GM20000 (cell line): ENCODE measurements around the gene ESAM.

Source experiments
- DNase-seq: peaks from one replicate; pipeline ENCODE4 v3.0.0; 2012; ENCODE audit warnings: low spot score
- TF ChIP-seq, protein P1 (sequence below): IDR thresholded peaks from 2 replicates; pipeline ENCODE4 v1.5.1; 2012; ENCODE audit warnings: mild to moderate bottlenecking, control low read depth; ENCODE audit errors: extremely low read depth, missing control alignments

Gene ESAM

DNA sequence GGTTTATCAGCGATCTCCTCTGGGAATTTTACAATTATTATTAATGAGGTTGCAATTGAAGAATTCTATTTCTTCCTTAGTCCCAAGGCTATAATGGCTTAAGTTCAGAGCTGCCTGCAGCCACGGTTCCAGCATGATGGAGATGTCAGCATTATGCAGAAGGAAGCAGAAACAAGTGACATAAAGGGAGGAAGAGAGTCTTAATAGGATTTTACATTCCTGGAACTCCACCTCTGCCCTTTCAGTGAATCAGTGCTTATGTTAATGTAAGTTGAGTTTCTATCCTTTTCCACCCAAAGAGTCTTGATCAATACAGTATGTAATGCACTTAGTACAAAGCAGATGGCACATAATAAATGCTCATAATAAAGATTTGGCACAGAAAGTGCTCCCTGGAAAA lies 34.0 kb downstream of the ESAM start:
- TF ChIP-seq, protein P1, sequence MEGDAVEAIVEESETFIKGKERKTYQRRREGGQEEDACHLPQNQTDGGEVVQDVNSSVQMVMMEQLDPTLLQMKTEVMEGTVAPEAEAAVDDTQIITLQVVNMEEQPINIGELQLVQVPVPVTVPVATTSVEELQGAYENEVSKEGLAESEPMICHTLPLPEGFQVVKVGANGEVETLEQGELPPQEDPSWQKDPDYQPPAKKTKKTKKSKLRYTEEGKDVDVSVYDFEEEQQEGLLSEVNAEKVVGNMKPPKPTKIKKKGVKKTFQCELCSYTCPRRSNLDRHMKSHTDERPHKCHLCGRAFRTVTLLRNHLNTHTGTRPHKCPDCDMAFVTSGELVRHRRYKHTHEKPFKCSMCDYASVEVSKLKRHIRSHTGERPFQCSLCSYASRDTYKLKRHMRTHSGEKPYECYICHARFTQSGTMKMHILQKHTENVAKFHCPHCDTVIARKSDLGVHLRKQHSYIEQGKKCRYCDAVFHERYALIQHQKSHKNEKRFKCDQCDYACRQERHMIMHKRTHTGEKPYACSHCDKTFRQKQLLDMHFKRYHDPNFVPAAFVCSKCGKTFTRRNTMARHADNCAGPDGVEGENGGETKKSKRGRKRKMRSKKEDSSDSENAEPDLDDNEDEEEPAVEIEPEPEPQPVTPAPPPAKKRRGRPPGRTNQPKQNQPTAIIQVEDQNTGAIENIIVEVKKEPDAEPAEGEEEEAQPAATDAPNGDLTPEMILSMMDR, result no peak
- no peak for DNase-seq

DNA sequence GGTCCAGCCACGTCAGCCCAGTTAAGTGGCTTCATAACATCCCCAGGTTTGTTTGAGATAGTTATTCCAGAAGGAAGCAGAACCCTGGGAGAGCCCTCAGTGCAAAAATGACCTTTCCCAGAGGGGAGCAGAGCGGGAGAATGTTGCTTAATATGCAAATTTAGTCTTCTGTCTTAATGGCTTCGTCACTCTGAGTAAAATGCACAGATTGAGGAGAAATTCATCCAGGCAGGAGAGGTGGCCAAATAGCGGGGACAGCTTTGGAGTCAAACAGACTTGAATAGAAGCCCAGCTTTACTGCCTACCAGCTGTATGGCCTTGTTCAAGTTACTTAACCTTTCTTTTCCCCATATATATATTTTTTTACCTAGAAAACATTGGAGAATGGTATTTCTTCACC lies 34.6 kb downstream of the ESAM start:
- TF ChIP-seq, protein P1, result no peak
- DNase-seq, result no peak

DNA sequence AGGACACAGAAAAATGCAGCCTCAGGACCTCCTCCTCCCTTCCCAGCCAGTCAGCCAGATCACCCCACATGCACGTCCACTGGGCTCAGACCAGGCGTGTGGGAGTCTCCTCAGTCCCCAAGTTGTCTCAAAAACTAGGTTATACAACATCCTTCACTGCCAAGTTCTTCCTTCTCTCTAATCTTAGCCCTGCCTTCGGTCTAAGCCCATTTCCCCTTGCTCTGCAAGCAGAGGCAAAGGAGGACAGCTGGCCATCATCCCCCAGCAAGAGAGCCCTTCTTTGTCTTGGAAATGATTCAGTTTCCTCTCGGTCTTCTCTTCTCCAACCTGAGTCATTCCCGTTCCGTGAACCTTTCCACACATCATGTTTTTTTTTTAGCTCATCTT lies 36.4 kb downstream of the ESAM start:
- DNase-seq, result no peak

DNA sequence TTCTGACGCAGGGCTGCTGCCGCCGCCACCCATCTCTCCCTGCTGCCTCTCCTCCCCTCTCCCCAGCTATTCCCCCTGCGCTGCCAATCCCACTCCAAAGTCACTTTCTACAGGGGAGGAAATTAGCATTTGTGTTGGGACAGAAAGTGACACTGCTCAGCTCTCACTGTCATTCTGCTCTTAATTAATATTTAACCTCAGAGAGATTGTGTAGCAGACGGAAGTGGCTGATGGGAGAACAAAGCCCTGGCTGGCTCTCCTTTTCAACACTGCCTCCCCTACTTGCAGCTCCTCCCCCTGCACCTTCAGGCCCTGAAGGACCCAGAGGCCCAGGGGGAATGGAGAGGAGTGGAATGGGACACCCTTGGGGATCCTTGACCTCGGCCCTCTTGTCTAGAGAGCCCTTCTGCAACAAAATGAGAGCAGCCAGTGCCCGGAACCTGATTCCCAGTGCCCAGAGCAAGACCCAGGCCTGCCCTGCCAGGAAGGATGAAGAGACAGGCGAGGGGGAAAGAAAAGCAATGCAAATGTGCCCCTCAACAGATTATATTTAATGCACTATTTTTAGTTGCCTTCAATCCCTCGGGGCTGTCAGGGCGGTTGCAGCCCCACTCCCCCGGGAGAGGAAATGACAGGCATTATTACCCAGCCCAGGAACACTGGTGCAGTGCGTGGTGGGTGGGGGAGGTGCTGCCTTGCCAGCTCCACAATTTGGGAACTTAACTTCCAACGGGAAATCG lies 36.9 kb downstream of the ESAM start:
- peak; percentile 82 for DNase-seq
- TF ChIP-seq, protein P1, result no peak

More for the DNA sequence above, 36.4 kb downstream of the ESAM start:
- TF ChIP-seq, protein P1, result no peak

DNA sequence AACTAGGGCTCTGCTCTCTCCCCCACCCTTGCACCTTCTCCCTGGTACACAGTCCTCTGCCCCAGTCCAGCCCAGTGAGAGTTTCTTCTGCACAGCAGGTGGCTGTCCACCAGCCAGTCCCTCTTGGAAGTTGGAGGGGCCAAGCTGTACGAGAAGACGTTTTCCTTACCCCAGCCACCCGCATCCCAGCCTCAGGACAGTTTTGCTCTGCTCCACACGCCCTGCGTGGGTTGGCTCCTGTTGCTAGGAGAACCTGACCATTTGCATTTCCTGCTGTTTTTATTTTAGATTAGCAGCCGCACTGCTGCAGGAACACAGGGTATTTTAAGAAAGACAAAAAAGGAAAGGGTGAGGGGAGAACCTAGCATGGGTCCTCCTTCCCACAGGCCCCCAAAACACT lies 39.9 kb downstream of the ESAM start:
- DNase-seq, result no peak
- TF ChIP-seq, protein P1, result no peak

DNA sequence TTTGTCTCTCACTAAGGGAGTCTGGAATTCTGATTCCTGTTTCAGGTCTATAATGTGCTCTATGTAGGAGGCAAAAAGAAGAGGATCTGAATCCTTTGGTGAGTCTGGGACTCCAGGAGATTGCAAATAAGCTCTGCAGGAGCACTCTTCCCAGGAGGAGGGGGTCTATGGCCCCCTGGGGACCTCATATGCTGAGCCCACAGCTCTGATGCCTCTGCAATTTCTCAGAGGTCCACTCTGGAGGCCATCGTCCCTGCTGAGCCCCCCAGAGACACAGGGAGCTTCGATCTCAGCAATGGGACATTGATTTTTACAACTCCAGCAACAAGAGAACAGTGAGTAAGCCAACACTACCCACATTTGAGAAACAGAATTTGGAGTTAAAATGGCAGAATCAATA lies 42.6 kb downstream of the ESAM start:
- DNase-seq, result no peak
- TF ChIP-seq, protein P1, result no peak

DNA sequence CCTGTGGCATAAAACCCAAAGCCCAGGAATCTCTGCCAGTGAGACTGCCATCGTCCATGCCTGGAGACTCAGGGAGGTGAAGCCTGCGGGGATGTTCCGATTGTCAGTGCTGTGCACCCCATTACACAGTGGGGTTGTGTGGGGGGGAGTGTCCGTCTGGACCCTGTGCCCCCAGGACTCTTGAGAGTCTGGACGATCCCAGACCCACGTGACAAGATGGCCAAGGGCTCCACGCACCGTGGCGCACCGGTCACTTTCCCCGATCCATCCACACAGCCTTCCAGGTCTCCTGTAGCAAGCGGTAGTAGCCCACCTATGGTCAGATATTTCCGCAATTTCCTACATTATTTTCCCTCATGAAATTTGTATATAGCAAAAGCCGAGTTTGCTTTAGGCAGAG lies 43.3 kb downstream of the ESAM start:
- TF ChIP-seq, protein P1, result no peak
- DNase-seq, result no peak
